H9 (cell line): ENCODE measurements around the gene DCAF11. TPM values are rescaled to one million over a fixed set of nuclear protein-coding genes. Genes with fewer than 3 reads are reported as not detected.

ENCODE experiments used
- DNase-seq: peaks from one replicate; pipeline ENCODE4 v3.0.0-alpha.2; 2017
- H2AFZ ChIP-seq: one replicate; pipeline ENCODE4 v1.6.1; 2013; ENCODE audit warnings: mild to moderate bottlenecking, low read length, control low read depth, moderate library complexity
- H2AK5ac ChIP-seq: 2 replicates; pipeline ENCODE4 v1.6.1; 2013; ENCODE audit warnings: low read length, control low read depth, mixed read lengths; ENCODE audit not compliant: insufficient read length
- H2BK120ac ChIP-seq: one replicate; pipeline ENCODE4 v1.6.1; 2013; ENCODE audit warnings: low read depth, mild to moderate bottlenecking, low read length, control low read depth, inconsistent platforms; ENCODE audit not compliant: poor library complexity, severe bottlenecking
- H2BK12ac ChIP-seq: 2 replicates; pipeline ENCODE4 v1.6.1; 2013; ENCODE audit warnings: low read length, control low read depth, mixed read lengths, low read depth; ENCODE audit not compliant: insufficient read length
- H2BK15ac ChIP-seq: 2 replicates; pipeline ENCODE4 v1.6.1; 2013; ENCODE audit warnings: low read depth, low read length, control low read depth
- H2BK20ac ChIP-seq: one replicate; pipeline ENCODE4 v1.6.1; 2013; ENCODE audit warnings: low read depth, mild to moderate bottlenecking, low read length, control low read depth, inconsistent platforms; ENCODE audit not compliant: poor library complexity, severe bottlenecking
- H2BK5ac ChIP-seq: 2 replicates; pipeline ENCODE4 v1.6.1; 2013; ENCODE audit warnings: low read length, control low read depth, mixed read lengths; ENCODE audit not compliant: insufficient read length
- H3K14ac ChIP-seq: 2 replicates; pipeline ENCODE4 v1.6.1; 2013; ENCODE audit warnings: low read length, control low read depth; ENCODE audit not compliant: insufficient read depth
- H3K18ac ChIP-seq: 2 replicates; pipeline ENCODE4 v1.6.1; 2013; ENCODE audit warnings: low read depth, mild to moderate bottlenecking, mixed read lengths, low read length, control low read depth; ENCODE audit not compliant: insufficient read length
- H3K23ac ChIP-seq: 2 replicates; pipeline ENCODE4 v1.6.1; 2013; ENCODE audit warnings: low read length, control low read depth, mixed read lengths, low read depth; ENCODE audit not compliant: insufficient read length
- H3K23me2 ChIP-seq: 2 replicates; pipeline ENCODE4 v1.6.1; 2013; ENCODE audit warnings: low read depth, mild to moderate bottlenecking, mixed read lengths, low read length, control low read depth; ENCODE audit not compliant: insufficient read length, poor library complexity, severe bottlenecking
- H3K27ac ChIP-seq: 2 replicates; pipeline ENCODE4 v1.5.1; 2013; ENCODE audit warnings: low read length, control low read depth, mixed read lengths, low read depth; ENCODE audit not compliant: insufficient read length
- H3K27me3 ChIP-seq: 2 replicates; pipeline ENCODE4 v1.6.1; 2013; ENCODE audit warnings: low read length, control low read depth, inconsistent platforms; ENCODE audit not compliant: insufficient read depth
- H3K4ac ChIP-seq: 2 replicates; pipeline ENCODE4 v1.6.1; 2013; ENCODE audit warnings: low read depth, mild to moderate bottlenecking, control low read depth, inconsistent platforms, low read length, moderate library complexity
- H3K4me1 ChIP-seq: 2 replicates; pipeline ENCODE4 v1.6.1; 2013; ENCODE audit warnings: low read length, control low read depth, inconsistent platforms; ENCODE audit not compliant: insufficient read depth
- H3K4me2 ChIP-seq: 2 replicates; pipeline ENCODE4 v1.6.1; 2013; ENCODE audit warnings: low read length, control low read depth, mixed read lengths; ENCODE audit not compliant: insufficient read length, insufficient read depth
- H3K56ac ChIP-seq: 2 replicates; pipeline ENCODE4 v1.6.1; 2013; ENCODE audit warnings: low read depth, mild to moderate bottlenecking, mixed read lengths, low read length, control low read depth; ENCODE audit not compliant: insufficient read length
- H3K79me1 ChIP-seq: 2 replicates; pipeline ENCODE4 v1.6.1; 2013; ENCODE audit warnings: low read depth, mild to moderate bottlenecking, moderate library complexity, low read length, control low read depth, inconsistent platforms; ENCODE audit not compliant: insufficient read depth, poor library complexity, severe bottlenecking
- H3K79me2 ChIP-seq: 2 replicates; pipeline ENCODE4 v1.6.1; 2013; ENCODE audit warnings: low read length, control low read depth, inconsistent platforms; ENCODE audit not compliant: insufficient read depth
- H3K9ac ChIP-seq: 2 replicates; pipeline ENCODE4 v1.6.1; 2013; ENCODE audit warnings: low read length, control low read depth, mixed read lengths; ENCODE audit not compliant: insufficient read length; ENCODE audit errors: extremely low read depth
- H3K9me3 ChIP-seq: one replicate; pipeline ENCODE4 v1.6.1; 2013; ENCODE audit warnings: low read depth, low read length, inconsistent platforms; ENCODE audit not compliant: control insufficient read depth
- H3T11ph ChIP-seq: one replicate; pipeline ENCODE4 v1.6.1; 2013; ENCODE audit warnings: mild to moderate bottlenecking, low read length, control low read depth, inconsistent platforms
- H4K20me1 ChIP-seq: one replicate; pipeline ENCODE4 v1.6.1; 2013; ENCODE audit not compliant: control insufficient read depth, insufficient read length, insufficient read depth
- H4K5ac ChIP-seq: 2 replicates; pipeline ENCODE4 v1.6.1; 2013; ENCODE audit warnings: low read depth, mild to moderate bottlenecking, mixed read lengths, low read length, control low read depth; ENCODE audit not compliant: insufficient read length
- H4K8ac ChIP-seq: replicated peaks from 2 replicates; pipeline ENCODE4 v1.6.1; 2013; ENCODE audit warnings: low read length, control low read depth, mixed read lengths, low read depth; ENCODE audit not compliant: insufficient read length
- H4K91ac ChIP-seq: 2 replicates; pipeline ENCODE4 v1.6.1; 2013; ENCODE audit warnings: low read depth, mild to moderate bottlenecking, moderate library complexity, mixed read lengths, low read length, control low read depth; ENCODE audit not compliant: insufficient read length
- H3K27ac Mint-ChIP-seq, 3 experiments: 2 replicates in 2 of 3; 3 replicates in 1 of 3; pipeline ENCODE4 v1.8.0; 2020 to 2021; ENCODE audit warnings: mixed read lengths in 3 of 3, mild to moderate bottlenecking in 1 of 3, moderate library complexity in 1 of 3
- H3K27me3 Mint-ChIP-seq: 2 replicates; pipeline ENCODE4 v1.8.0; 2021; ENCODE audit warnings: low read depth, mild to moderate bottlenecking, moderate library complexity, mixed read lengths
- H3K36me3 Mint-ChIP-seq, 3 experiments: 2 replicates in 2 of 3; 3 replicates in 1 of 3; pipeline ENCODE4 v1.8.0; 2020 to 2021; ENCODE audit warnings: low read depth in 3 of 3, mixed read lengths in 3 of 3; ENCODE audit not compliant: insufficient read depth in 1 of 3
- H3K4me1 Mint-ChIP-seq, 2 experiments: 2 replicates each; pipeline ENCODE4 v1.8.0; 2020; ENCODE audit warnings: mixed read lengths in 2 of 2
- H3K4me3 Mint-ChIP-seq, 2 experiments: 2 replicates in 1 of 2; 3 replicates in 1 of 2; pipeline ENCODE4 v1.8.0; 2020 to 2021; ENCODE audit warnings: mild to moderate bottlenecking in 2 of 2, mixed read lengths in 2 of 2, moderate library complexity in 1 of 2
- H3K9me3 Mint-ChIP-seq, 2 experiments: 2 replicates in 1 of 2; 3 replicates in 1 of 2; pipeline ENCODE4 v1.8.0; 2020; ENCODE audit warnings: mild to moderate bottlenecking in 2 of 2, mixed read lengths in 2 of 2, moderate library complexity in 1 of 2
- CTCF ChIP-seq: fragments of 200-600 bp; sonication (generic); conservative IDR thresholded peaks from 3 replicates; pipeline ENCODE4 v1.8.0; 2021; ENCODE audit warnings: antibody characterized with exemption, mild to moderate bottlenecking
- WGBS: extraction: QIAGEN DNeasy Blood & Tissue Kit; methylation state at CpG from one replicate; pipeline ENCODE4 v1.1.7; 2013; ENCODE audit warnings: missing lambda C conversion rate, low lambda C conversion rate, mixed read lengths; ENCODE audit not compliant: insufficient read length; ENCODE audit errors: extremely low coverage; 5-methylcytosine and 5-hydroxymethylcytosine counted together
- total RNA-seq: library from RNA; stranded (reverse); gene quantifications from 2 replicates; pipeline ENCODE4 v1.2.1, GENCODE V29; 2021

DCAF11 gene
- total RNA-seq, 1 experiment from 2014 or later: 73.4 TPM

- Histone ChIP-seq H2BK120ac (no peak overlapping the region), H2BK5ac (no peak overlapping the region), H3K4ac (no peak overlapping the region), H3K4me2 (no peak overlapping the region), H3K27me3 (no peaks in the 10 kb centered on the region), H3K27ac (no peak overlapping the region), H3K9me3 (no peaks in the 10 kb centered on the region), H3K23me2 (no peaks in the 10 kb centered on the region), H3K4me1 (no peaks in the 10 kb centered on the region), H2AFZ (no peak overlapping the region), H2BK15ac (no peak overlapping the region), H4K91ac (no peak overlapping the region), H3K14ac (no peak overlapping the region), H3T11ph (no peak overlapping the region), H2AK5ac (no peak overlapping the region), H3K79me1 (no peaks in the 10 kb centered on the region), H3K23ac (no peak overlapping the region), H3K18ac (no peak overlapping the region), H4K20me1 (no peaks in the 10 kb centered on the region), H3K79me2 (no peaks in the 10 kb centered on the region; the same call in 1 of the 2 replicates), H4K8ac (no peak overlapping the region), H3K9ac (no peak overlapping the region), H2BK20ac (no peak overlapping the region), H2BK12ac (no peak overlapping the region), H3K56ac (no peak overlapping the region), H4K5ac (no peak overlapping the region)
- Mint-ChIP-seq H3K27me3 (no peaks in the 10 kb centered on the region), H3K4me1 (peaks cover 0 to 5% of the 10 kb centered on the region in 2 experiments; a peak in 2 of 4 replicates), H3K36me3 (peaks cover 66 to 81% (median 75%) of the 10 kb centered on the region in 3 experiments), H3K9me3 (peaks cover 18 to 19% of the 10 kb centered on the region in 2 experiments), H3K27ac (no peak overlapping the region), H3K4me3 (no peak overlapping the region)
- no CpG with 5 or more reads among the region's 3 CpGs for WGBS
- no peak for DNase-seq
- TF ChIP-seq CTCF: no peak
Measured at GRCh38 chr14:24100982-24101494, 13.5 kb upstream of the DCAF11 start.
